SK-N-SH (cell line): ENCODE measurements around the gene RIMKLA. TPM values are rescaled to one million over a fixed set of nuclear protein-coding genes. Genes with fewer than 3 reads are reported as not detected.

Experiments
- CTCF ChIA-PET: fragments of 300-600, 350-600 bp; formaldehyde crosslinking; extraction: SDS; loops from one replicate; lab custom pipeline; 2021; lab: Yijun Ruan, JAX
- POLR2A ChIA-PET: fragments of 350-600 bp; sonication (Branson Sonifier 250); formaldehyde crosslinking; extraction: SDS; loops from one replicate; lab custom pipeline; 2020; ENCODE audit warnings: antibody characterized with exemption, inconsistent platforms; lab: Yijun Ruan, JAX
- DNase-seq: peaks from one replicate; pipeline ENCODE4 v3.0.0; 2012
- H2AFZ ChIP-seq: fragments of 200-600 bp; sonication (generic); 2 replicates; pipeline ENCODE4 v1.8.1; 2016; ENCODE audit warnings: antibody characterized with exemption, mild to moderate bottlenecking, low read depth
- H3F3A ChIP-seq: fragments of 200-600 bp; sonication (generic); replicated peaks from 2 replicates; pipeline ENCODE3; 2016; ENCODE audit warnings: antibody characterized with exemption, mild to moderate bottlenecking; ENCODE audit not compliant: insufficient read depth
- H3K27ac ChIP-seq, 2 experiments: fragments of 200-500 bp in 1 of 2; fragments of 200-600 bp in 1 of 2; sonication (Bioruptor generic) in 1 of 2; sonication (generic), shearing (Covaris generic) in 1 of 2; 2 replicates each; pipeline versions ENCODE4 v1.5.1 to v1.6.1; 2014 to 2016; ENCODE audit warnings: low read depth in 2 of 2, inconsistent platforms in 1 of 2, low read length in 1 of 2, mild to moderate bottlenecking in 1 of 2, mixed read lengths in 1 of 2
- H3K27me3 ChIP-seq: fragments of 200-600 bp; sonication (generic), shearing (Covaris generic); 2 replicates; pipeline ENCODE4 v1.6.1; 2016; ENCODE audit warnings: mixed run types; ENCODE audit not compliant: insufficient read depth
- H3K36me3 ChIP-seq, 2 experiments: fragments of 200-500 bp in 1 of 2; fragments of 200-600 bp in 1 of 2; sonication (Bioruptor generic) in 1 of 2; sonication (generic) in 1 of 2; replicated peaks in 1 of 2; 2 replicates each; pipeline versions ENCODE3 to v1.5.1; 2014 to 2016; ENCODE audit warnings: low read length in 1 of 2, mild to moderate bottlenecking in 1 of 2; ENCODE audit not compliant: insufficient read depth in 2 of 2, control insufficient read depth in 1 of 2
- H3K4me1 ChIP-seq, 2 experiments: fragments of 200-500 bp in 1 of 2; fragments of 200-600 bp in 1 of 2; sonication (Bioruptor generic) in 1 of 2; sonication (generic), shearing (Covaris generic) in 1 of 2; 2 replicates each; pipeline versions ENCODE4 v1.5.1 to v1.6.1; 2014 to 2016; ENCODE audit warnings: low read depth in 1 of 2, low read length in 1 of 2, mixed run types in 1 of 2; ENCODE audit not compliant: insufficient read depth in 2 of 2, control insufficient read depth in 1 of 2
- H3K4me2 ChIP-seq: fragments of 200-600 bp; sonication (generic), shearing (Covaris generic); 2 replicates; pipeline ENCODE4 v1.6.1; 2017; ENCODE audit warnings: mixed run types
- H3K4me3 ChIP-seq, 2 experiments: fragments of 200-500 bp in 1 of 2; fragments of 200-600 bp in 1 of 2; sonication (Bioruptor generic) in 1 of 2; sonication (generic), shearing (Covaris generic) in 1 of 2; 2 replicates each; pipeline versions ENCODE4 v1.5.1 to v1.8.1; 2014 to 2016; ENCODE audit warnings: low read depth in 2 of 2, inconsistent platforms in 1 of 2, low read length in 1 of 2, mild to moderate bottlenecking in 1 of 2, mixed read lengths in 1 of 2, moderate library complexity in 1 of 2
- H3K79me2 ChIP-seq: fragments of 200-600 bp; sonication (generic); 2 replicates; pipeline ENCODE4 v1.8.1; 2017; ENCODE audit warnings: mild to moderate bottlenecking; ENCODE audit not compliant: insufficient read depth
- H3K9ac ChIP-seq: fragments of 200-600 bp; sonication (generic); 2 replicates; pipeline ENCODE4 v1.6.1; 2017; ENCODE audit warnings: mixed run types
- H3K9me2 ChIP-seq: fragments of 200-600 bp; sonication (generic); 2 replicates; pipeline ENCODE4 v1.6.1; 2017; ENCODE audit warnings: mixed run types
- H3K9me3 ChIP-seq: fragments of 200-600 bp; sonication (generic); 2 replicates; pipeline ENCODE4 v1.6.1; 2017; ENCODE audit warnings: mixed run types, mild to moderate bottlenecking, moderate library complexity
- H4K20me1 ChIP-seq: fragments of 200-600 bp; sonication (generic); 2 replicates; pipeline ENCODE4 v1.6.1; 2017; ENCODE audit warnings: mild to moderate bottlenecking, mixed run types; ENCODE audit not compliant: insufficient read depth
- CHD2 ChIP-seq: fragments of 150-350 bp; IDR thresholded peaks from 2 replicates; pipeline ENCODE4 v1.6.1; 2018; ENCODE audit warnings: low read length; ENCODE audit not compliant: partially characterized antibody
- EZH2phosphoT487 ChIP-seq: fragments of 200-600 bp; sonication (generic); IDR thresholded peaks from 2 replicates; pipeline ENCODE4 v1.6.1; 2017; ENCODE audit warnings: low read depth, mixed run types, mild to moderate bottlenecking, antibody characterized with exemption, moderate library complexity, borderline replicate concordance
- FOSL2 ChIP-seq: IDR thresholded peaks from 2 replicates; pipeline ENCODE4 v1.4.0; 2012; ENCODE audit warnings: low read depth, mild to moderate bottlenecking, moderate library complexity, borderline replicate concordance
- FOXJ3 ChIP-seq: sonication (generic); formaldehyde crosslinking; IDR thresholded peaks from 2 replicates; pipeline ENCODE4 v1.5.1; 2020; ENCODE audit warnings: mild to moderate bottlenecking, missing genetic modification reagents
- GABPA ChIP-seq: IDR thresholded peaks from 2 replicates; pipeline ENCODE4 v1.4.0; 2012; ENCODE audit warnings: low read depth, mild to moderate bottlenecking
- MEF2A ChIP-seq: IDR thresholded peaks from 2 replicates; pipeline ENCODE4 v1.4.0; 2012; ENCODE audit warnings: low read depth, borderline replicate concordance
- MXI1 ChIP-seq: IDR thresholded peaks from 2 replicates; pipeline ENCODE4 v1.6.1; 2012; ENCODE audit warnings: mild to moderate bottlenecking, low read depth, low read length, improper control_type of control experiment
- NFIC ChIP-seq: IDR thresholded peaks from 2 replicates; pipeline ENCODE4 v1.4.0; 2012; ENCODE audit warnings: borderline replicate concordance
- NRF1 ChIP-seq: IDR thresholded peaks from 2 replicates; pipeline ENCODE4 v1.6.1; 2012; ENCODE audit warnings: low read depth, mild to moderate bottlenecking, low read length
- POLR2AphosphoS5 ChIP-seq: IDR thresholded peaks from 2 replicates; pipeline ENCODE4 v1.6.1; 2012; ENCODE audit warnings: low read depth, low read length
- RAD21 ChIP-seq: IDR thresholded peaks from 2 replicates; pipeline ENCODE4 v1.6.1; 2012; ENCODE audit warnings: mild to moderate bottlenecking, low read length
- RFX5 ChIP-seq: IDR thresholded peaks from 2 replicates; pipeline ENCODE4 v1.6.1; 2012; ENCODE audit warnings: mild to moderate bottlenecking, improper control_type of control experiment, low read length
- SIN3A ChIP-seq: IDR thresholded peaks from 2 replicates; pipeline ENCODE4 v1.6.1; 2012; ENCODE audit warnings: low read depth, mild to moderate bottlenecking, low read length, moderate library complexity, borderline replicate concordance
- TAF1 ChIP-seq: IDR thresholded peaks from 2 replicates; pipeline ENCODE4 v1.6.1; 2012; ENCODE audit warnings: low read depth, mild to moderate bottlenecking, low read length, moderate library complexity, borderline replicate concordance
- TEAD4 ChIP-seq: IDR thresholded peaks from 2 replicates; pipeline ENCODE4 v1.4.0; 2012; ENCODE audit warnings: mild to moderate bottlenecking, borderline replicate concordance; ENCODE audit not compliant: insufficient read depth
- WGBS: methylation state at CpG from one replicate; pipeline ENCODE4 v1.1.6; 2017; ENCODE audit warnings: low lambda C conversion rate; 5-methylcytosine and 5-hydroxymethylcytosine counted together
- polyA plus RNA-seq, 3 experiments: library from polyadenylated mRNA; depleted of rRNA; stranded (reverse); fragments of >200 nt; gene quantifications; 2 replicates each; pipeline ENCODE4 v1.2.3, GENCODE V29; 2012
- TF ChIP-seq, protein P1 (sequence below): IDR thresholded peaks from 2 replicates; pipeline ENCODE4 v1.4.0; 2012; ENCODE audit warnings: low read depth
- TF ChIP-seq, protein P2 (sequence below): IDR thresholded peaks from 2 replicates; pipeline ENCODE4 v1.4.0; 2012; ENCODE audit warnings: low read depth, borderline replicate concordance
- TF ChIP-seq, protein P3 (sequence below): fragments of 150-350 bp; IDR thresholded peaks from 2 replicates; pipeline ENCODE4 v1.6.1; 2017; ENCODE audit warnings: antibody characterized with exemption, low read length, low read depth, borderline replicate concordance
- TF ChIP-seq, protein P4 (sequence below): IDR thresholded peaks from 2 replicates; pipeline ENCODE4; 2012
- TF ChIP-seq, protein P5 (sequence below): IDR thresholded peaks from 2 replicates; pipeline ENCODE4 v1.4.0; 2012; ENCODE audit warnings: low read depth, borderline replicate concordance

RIMKLA gene
- polyA plus RNA-seq, 1 of the 3 experiments (the other 2 are of a cell fraction), result 0.08 TPM

DNA sequence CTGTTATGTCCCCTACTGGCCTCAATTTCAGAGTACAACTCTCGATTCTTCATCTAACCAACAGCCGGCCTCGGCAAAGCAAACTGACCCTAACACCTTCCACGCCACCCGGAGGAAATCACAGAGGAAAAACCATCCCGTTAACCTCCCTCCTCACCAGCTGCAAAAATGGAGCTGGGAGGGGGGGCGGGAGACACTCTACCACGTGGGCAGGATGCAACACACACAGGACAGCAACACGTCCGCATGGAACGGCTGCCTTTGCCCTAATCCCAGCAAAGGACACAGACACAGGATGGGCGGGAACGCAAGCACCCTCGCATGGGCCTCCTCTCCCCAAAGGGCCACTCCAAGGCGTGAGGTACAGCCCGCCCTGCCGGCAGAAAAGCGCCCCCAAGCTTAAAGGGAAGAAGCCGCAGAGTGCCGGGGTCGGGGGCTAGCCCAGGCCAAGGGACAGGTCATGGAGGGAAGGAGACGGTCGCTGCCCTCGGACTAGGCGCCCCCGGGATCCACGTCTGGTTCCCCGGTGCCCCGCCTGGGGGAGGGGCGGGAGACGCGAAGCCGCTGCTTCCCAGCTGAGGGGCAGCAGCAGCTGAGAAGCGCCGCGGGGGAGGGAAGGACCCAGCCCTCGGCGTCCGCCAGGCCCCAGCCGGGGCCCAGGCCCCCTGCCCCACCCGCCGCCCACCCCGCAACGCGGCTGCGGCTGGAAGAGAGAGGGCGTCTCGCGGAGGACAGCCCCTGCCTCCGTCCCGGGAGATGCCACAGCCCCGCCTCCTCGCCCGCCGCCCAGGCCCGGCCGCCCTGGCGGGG, 46.1 kb upstream of the RIMKLA start (continued):
- TF ChIP-seq, protein P1, sequence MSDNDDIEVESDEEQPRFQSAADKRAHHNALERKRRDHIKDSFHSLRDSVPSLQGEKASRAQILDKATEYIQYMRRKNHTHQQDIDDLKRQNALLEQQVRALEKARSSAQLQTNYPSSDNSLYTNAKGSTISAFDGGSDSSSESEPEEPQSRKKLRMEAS, result peak; percentile 92
- TF ChIP-seq, protein P2, sequence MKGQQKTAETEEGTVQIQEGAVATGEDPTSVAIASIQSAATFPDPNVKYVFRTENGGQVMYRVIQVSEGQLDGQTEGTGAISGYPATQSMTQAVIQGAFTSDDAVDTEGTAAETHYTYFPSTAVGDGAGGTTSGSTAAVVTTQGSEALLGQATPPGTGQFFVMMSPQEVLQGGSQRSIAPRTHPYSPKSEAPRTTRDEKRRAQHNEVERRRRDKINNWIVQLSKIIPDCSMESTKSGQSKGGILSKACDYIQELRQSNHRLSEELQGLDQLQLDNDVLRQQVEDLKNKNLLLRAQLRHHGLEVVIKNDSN, result peak; percentile 74; the same call in 1 of the 2 replicates
- TF ChIP-seq EZH2phosphoT487 (no peak), GABPA (no peak), RAD21 (peak; percentile 17)

DNA sequence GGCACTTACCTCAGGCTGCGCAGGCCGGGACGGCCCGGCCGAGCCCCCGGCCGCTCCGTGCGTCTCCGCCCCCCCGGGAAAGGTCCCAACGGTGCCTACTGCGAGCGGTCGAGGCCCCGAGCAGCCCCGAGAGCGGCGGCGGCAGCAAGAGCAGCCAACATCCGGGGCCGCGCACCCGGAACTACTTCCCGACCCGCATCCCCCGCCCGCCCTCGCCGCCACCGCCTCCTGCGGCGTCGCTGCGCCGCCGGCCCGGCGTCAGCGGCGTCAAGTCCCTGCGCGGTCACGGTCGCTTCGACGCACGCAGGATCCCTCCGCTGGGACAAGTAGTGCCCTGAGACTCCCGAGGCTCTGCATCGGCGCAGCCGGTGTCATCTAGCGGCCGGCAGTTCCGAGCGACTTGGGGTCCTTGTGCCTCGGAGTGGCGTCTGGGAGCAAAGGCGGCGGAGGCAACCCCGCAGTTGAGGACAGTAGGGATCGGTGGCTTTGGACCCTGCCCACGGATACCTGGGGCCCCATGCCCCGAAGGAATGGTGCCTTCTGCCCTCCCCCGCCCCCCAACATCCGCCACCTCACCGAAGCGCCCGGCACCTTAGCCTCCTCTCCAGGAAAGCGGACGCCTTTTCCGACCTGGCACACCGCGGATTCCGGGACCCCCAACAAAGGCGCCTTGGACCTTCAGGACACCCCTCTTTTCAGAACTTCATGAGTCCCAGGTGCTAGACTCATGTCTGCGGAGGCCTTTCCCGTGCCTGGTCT, 45.4 kb upstream of the RIMKLA start, which contains the start of gene FOXJ3:
Gene FOXJ3, minus strand, starts transcription at position 186 of the 759 bp plus-strand sequence. CDS start 24,142 bp downstream, outside the sequence.
- ChIA-PET POLR2A (no interaction called here), CTCF (interaction anchor here (2.7 kb wide), 1 partner anchor 162 kb away, joined by 15 read pairs; no protein-coding TSS in a partner anchor)
- Histone ChIP-seq H3F3A (no peaks in the 10 kb centered on the region), H3K4me1 (peaks cover 6 to 13% of the 10 kb centered on the region in 2 experiments; a peak in 3 of 4 replicates), H3K9me3 (no peaks in the 10 kb centered on the region), H3K27me3 (no peaks in the 10 kb centered on the region), H3K4me2 (peak within 1 kb of the TSS; percentile 85), H3K4me3 (peak within 1 kb of the TSS; percentile 81 to 97), H3K9ac (peak within 1 kb of the TSS; percentile 88), H3K36me3 (no peaks in the 10 kb centered on the region), H3K79me2 (peaks cover 51% of the 10 kb centered on the region), H2AFZ (peak within 1 kb of the TSS; percentile 82), H3K27ac (peak within 1 kb of the TSS; percentile 75 to 92), H3K9me2 (no peaks in the 10 kb centered on the region), H4K20me1 (peaks cover 39% of the 10 kb centered on the region)
- DNase-seq, result peak; percentile 98
- 2% methylated on average over 35 of the region's 79 CpGs for WGBS
- TF ChIP-seq GABPA (peak; percentile 82), FOSL2 (no peak), POLR2AphosphoS5 (peak; percentile 91), MEF2A (no peak), NFIC (peak; percentile 46; the same call in 1 of the 2 replicates), RFX5 (0 out of 2 replicates have a peak, but pooled peaks have one; percentile 39), MXI1 (peak; percentile 77), FOXJ3 (CRISPR knock-in tag) (no peak), CHD2 (peak; percentile 98), EZH2phosphoT487 (no peak), TEAD4 (peak; percentile 48; the same call in 1 of the 2 replicates), SIN3A (peak; percentile 80; the same call in 1 of the 2 replicates), TAF1 (peak; percentile 98), NRF1 (peak; percentile 32; the same call in 1 of the 2 replicates)
- TF ChIP-seq, protein P3, sequence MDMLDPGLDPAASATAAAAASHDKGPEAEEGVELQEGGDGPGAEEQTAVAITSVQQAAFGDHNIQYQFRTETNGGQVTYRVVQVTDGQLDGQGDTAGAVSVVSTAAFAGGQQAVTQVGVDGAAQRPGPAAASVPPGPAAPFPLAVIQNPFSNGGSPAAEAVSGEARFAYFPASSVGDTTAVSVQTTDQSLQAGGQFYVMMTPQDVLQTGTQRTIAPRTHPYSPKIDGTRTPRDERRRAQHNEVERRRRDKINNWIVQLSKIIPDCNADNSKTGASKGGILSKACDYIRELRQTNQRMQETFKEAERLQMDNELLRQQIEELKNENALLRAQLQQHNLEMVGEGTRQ, result no peak
- TF ChIP-seq, protein P1, result peak; percentile 86
- TF ChIP-seq, protein P4, sequence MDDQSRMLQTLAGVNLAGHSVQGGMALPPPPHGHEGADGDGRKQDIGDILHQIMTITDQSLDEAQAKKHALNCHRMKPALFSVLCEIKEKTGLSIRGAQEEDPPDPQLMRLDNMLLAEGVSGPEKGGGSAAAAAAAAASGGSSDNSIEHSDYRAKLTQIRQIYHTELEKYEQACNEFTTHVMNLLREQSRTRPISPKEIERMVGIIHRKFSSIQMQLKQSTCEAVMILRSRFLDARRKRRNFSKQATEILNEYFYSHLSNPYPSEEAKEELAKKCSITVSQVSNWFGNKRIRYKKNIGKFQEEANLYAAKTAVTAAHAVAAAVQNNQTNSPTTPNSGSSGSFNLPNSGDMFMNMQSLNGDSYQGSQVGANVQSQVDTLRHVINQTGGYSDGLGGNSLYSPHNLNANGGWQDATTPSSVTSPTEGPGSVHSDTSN, result peak; percentile 94
- TF ChIP-seq, protein P5, sequence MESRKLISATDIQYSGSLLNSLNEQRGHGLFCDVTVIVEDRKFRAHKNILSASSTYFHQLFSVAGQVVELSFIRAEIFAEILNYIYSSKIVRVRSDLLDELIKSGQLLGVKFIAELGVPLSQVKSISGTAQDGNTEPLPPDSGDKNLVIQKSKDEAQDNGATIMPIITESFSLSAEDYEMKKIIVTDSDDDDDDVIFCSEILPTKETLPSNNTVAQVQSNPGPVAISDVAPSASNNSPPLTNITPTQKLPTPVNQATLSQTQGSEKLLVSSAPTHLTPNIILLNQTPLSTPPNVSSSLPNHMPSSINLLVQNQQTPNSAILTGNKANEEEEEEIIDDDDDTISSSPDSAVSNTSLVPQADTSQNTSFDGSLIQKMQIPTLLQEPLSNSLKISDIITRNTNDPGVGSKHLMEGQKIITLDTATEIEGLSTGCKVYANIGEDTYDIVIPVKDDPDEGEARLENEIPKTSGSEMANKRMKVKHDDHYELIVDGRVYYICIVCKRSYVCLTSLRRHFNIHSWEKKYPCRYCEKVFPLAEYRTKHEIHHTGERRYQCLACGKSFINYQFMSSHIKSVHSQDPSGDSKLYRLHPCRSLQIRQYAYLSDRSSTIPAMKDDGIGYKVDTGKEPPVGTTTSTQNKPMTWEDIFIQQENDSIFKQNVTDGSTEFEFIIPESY, result no peak
- TF ChIP-seq, protein P2, result peak; percentile 47; the same call in 1 of the 2 replicates
